ENCODE measurements around the gene ANKAR.
"Not testable (repeated sequence)": the region's sequence is repeated elsewhere in the genome, so short reads cannot be mapped to it uniquely, and the experiment has no call there.

Gene ANKAR

DNA sequence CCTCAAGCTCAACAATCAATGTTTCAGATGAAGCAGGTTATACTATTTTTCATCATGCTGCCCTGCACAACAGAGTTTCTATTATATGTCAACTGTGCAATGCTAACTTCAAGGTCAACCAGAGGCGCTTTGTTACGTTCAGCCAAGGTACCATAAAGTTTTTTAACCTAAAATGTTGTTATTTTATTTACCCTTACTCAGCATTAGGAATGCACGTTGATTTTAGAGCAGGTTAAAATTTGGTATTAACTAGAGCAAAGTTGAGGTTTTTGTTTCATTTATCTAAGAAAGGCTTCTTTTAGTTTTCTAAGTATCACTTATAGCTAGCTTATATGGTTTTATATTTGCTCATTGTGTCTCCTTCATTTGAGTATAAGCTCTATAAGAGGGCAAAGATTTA, 21.8 kb downstream of the ANKAR start:
- TF ChIP-seq, protein P1, sequence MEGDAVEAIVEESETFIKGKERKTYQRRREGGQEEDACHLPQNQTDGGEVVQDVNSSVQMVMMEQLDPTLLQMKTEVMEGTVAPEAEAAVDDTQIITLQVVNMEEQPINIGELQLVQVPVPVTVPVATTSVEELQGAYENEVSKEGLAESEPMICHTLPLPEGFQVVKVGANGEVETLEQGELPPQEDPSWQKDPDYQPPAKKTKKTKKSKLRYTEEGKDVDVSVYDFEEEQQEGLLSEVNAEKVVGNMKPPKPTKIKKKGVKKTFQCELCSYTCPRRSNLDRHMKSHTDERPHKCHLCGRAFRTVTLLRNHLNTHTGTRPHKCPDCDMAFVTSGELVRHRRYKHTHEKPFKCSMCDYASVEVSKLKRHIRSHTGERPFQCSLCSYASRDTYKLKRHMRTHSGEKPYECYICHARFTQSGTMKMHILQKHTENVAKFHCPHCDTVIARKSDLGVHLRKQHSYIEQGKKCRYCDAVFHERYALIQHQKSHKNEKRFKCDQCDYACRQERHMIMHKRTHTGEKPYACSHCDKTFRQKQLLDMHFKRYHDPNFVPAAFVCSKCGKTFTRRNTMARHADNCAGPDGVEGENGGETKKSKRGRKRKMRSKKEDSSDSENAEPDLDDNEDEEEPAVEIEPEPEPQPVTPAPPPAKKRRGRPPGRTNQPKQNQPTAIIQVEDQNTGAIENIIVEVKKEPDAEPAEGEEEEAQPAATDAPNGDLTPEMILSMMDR (conservative IDR thresholded peaks at IDR 0.05): no peak
- TF ChIP-seq ZFX (IDR thresholded peaks at IDR 0.05): no peak
- no peak overlapping the region for H3K27ac ChIP-seq

DNA sequence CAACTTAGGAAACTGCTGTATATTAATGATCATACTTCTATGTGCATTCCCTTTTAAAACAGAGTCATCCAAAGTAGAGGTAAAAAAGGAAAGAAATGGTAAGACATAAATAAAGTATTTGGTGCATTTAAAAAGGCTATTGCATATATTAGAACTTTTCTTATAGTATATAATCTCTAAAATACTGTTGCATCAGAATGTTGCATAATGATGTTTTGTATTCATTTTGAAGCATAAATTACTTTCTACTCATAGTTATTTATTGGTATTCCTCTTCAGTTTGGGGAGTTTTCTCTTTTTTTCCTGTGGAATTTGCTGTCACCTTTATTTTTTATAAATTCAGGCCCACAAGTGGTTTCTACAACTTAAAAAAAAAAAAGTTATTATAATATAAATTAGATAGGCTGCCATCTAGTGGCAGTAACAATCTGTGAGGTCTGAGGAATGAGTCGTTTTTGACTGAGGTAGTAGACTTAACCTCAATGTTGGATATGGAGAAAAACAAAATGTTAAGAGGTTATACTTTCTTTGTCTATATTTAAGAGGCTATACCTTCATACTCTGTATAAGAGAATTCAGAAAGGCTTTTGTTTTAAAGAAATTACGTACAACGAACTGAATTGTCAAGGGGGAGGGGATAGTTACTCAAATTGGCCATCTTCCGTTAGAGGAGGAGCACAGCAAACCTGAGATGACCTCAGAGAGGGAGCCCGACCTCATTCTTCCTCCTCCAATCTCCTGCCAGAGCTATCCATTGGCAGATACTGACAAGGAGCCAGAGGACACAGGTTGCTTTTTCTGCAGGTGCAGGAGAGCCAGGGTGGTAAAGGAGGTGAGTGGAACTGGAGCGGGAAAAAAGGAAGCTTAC, 23.8 kb downstream of the ANKAR start:
- TF ChIP-seq ZFX (IDR thresholded peaks at IDR 0.05): no peak
- TF ChIP-seq, protein P1 (conservative IDR thresholded peaks at IDR 0.05): peak; percentile 80
- no peak overlapping the region for H3K27ac ChIP-seq

DNA sequence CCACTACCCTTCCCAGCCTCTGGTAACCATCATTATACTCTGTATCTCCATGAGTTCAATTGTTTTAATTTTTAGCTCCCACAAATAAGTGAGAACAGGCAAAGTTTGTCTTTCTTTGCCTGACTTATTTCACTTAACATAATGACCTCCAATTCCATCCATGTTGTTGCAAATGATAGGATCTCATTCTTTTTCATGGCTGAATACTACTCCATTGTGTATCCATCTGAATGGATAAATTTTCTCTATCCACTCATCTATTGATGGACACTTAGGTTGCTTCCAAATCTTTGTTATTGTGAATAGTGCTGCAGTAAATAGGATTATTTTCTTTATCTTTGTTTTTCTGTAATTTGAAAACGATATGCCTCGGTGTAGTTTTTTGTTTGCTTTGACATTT, 26.2 kb downstream of the ANKAR start:
- TF ChIP-seq ZFX (IDR thresholded peaks at IDR 0.05): no peak
- TF ChIP-seq, protein P1 (conservative IDR thresholded peaks at IDR 0.05): no peak
- no peak overlapping the region for H3K27ac ChIP-seq

DNA sequence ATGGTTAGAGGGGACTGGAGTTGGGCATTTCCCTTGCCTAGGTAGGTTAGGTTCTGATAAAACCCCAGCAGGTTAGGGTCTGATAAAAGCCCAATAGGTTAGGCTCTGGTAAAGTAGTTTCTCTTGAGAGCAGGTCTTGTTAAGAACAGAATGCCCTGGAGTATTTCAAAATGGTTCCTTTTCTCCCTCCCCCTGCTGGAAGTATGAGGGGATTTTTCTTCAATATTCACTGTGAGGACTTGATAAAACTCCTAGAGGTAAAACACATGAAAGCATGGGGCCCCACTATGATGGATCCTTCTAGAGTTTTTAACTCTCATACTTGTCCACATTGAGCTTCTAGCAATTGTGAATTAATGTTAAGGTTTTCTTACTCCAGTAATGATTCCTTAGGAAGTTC, 27.6 kb downstream of the ANKAR start:
- H3K27ac ChIP-seq: no peak overlapping the region
- TF ChIP-seq ZFX (IDR thresholded peaks at IDR 0.05): no peak
- TF ChIP-seq, protein P1 (conservative IDR thresholded peaks at IDR 0.05): no peak; the same call in 1 of the 2 replicates

DNA sequence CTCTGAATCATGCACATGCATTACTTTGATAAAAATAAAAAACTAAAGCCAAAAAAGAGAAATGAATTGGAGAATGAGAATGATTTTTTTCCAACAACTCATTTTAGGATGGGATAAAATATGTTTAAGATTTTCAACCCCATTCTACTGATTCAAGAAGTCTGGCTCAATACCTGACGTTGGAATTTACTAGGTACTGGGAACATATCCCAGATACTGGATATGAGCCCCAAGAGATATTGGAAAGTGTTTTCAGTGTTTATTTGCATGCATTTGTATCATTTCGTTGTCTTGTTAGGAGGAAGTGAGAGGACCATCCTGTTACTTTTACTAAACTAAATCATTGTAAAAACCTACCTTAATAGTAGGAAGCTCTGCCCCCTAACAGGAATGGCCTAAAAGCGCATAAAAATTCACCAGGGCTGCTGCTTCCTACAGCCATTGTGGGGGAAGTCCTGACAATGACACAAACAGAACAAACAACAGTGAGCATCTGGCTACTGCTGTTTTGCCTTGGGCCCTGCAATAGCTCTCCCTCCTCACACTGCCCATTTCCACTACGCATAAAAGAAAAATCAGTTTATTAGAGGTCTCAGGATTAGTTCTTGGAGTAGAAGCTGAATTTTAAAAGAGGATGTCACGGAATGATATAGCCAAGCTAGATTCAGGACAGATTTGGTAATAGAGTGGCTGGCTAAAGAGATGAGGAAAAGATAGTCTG, 35.2 kb downstream of the ANKAR start:
- no peak overlapping the region for H3K27ac ChIP-seq
- TF ChIP-seq ZFX (IDR thresholded peaks at IDR 0.05): no peak
- TF ChIP-seq, protein P1 (conservative IDR thresholded peaks at IDR 0.05): no peak

DNA sequence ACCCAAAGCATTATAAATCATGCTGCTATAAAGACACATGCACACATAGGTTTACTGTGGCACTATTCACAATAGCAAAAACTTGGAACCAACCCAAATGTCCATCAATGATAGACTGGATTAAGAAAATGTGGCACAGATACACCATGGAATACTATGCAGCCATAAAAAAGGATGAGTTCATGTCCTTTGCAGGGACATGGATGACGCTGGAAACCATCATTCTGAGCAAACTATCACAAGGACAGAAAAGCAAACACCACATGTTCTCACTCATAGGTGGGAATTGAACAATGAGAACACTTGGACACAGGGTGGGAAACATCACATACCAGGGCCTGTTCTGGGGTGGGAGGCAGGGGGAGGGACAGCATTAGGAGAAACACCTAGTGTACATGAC, 43.1 kb downstream of the ANKAR start:
- H3K27ac ChIP-seq: not testable (repeated sequence)

DNA sequence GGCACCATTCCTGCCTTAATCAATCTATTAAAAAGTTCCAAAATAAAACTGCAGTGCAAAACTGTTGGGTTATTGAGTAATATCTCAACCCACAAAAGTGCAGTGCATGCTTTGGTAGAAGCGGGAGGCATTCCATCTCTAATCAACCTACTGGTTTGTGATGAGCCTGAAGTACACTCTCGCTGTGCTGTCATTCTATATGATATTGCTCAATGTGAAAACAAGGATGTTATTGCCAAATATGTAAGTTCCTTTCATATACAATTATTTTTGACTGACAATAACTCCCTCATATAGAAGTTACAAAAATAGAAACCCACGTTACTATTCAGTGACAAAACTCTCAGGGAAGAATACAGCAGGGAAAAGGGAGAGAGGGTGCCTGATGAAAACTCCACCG, 45.1 kb downstream of the ANKAR start:
- H3K27ac ChIP-seq: no peak overlapping the region
- TF ChIP-seq, protein P1 (conservative IDR thresholded peaks at IDR 0.05): no peak
- TF ChIP-seq ZFX (IDR thresholded peaks at IDR 0.05): no peak
